GM18499 (cell line): ENCODE measurements around the gene RPP38.

ENCODE experiments used
- ATAC-seq: cut with Tn5 transposase; IDR thresholded peaks from one replicate; pipeline ENCODE4 v1.9.1; 2021; ENCODE audit warnings: moderate number of reproducible peaks; ENCODE audit not compliant: insufficient read depth, unreplicated experiment

RPP38 gene

DNA sequence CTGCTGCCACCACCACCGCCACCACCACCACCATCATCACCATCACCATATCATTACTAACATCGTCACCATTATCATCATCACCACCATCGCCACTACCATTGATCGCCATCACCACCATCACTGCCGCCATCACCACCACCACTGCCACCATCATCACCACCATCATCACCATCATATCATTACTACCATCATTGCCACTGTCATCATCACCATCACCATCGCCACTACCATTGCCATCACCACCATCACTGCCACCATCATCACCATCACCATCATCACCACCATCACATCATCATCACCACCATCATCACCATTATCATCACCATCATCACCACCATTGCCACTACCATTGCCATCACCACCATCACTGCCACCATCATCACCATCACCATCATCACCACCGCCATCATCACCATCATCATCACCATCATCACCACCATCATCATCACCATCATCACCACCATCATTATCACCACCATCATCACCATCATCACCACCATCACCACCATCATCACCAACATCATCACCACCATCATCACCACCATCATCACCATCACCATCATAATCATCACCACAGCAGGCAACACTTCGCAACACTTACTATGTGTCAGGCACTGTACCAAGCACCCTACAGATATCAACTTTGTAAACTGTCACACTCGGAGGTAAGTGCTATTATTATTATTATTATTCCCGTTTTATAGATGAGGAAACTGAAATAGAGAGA, 52.1 kb downstream of the RPP38 start:
- no peak for ATAC-seq

DNA sequence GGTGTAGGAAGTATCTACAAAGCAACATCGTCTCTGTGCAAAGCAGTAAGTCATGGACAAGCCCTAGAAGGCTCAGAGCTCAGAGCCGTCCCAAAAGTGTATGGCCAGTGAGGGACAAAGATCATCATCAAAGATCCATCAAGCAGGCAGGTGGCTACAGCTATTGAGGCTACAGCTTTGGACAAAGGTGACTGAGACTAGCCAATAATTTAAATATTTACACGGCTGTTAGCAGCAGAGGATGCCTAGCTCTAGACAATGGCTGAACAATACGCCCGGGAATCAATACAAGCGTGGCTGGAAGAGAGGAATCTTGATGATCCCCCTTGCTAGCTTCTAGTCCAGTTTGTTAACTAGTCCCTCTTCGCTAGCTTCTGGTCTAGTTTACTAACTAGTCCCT, 53.4 kb downstream of the RPP38 start:
- no peak for ATAC-seq

DNA sequence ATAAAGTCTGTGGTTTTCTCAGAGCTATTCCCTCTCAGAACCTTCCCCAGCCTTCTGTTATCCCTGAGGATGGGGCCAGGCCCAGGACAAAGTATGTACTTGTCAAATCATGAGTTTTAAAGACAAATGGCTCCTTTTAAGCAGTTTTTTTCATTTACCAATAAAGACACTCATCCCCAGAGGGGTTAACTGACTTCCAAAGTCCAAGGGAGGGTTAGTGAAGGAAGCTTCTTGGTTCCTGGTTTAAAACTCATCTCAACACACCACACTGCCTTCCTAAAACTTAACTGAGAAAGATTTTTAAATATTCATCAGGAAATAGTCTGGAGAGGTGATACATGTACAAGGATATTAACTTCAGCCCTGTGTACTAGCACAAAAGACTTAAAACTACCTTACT, 55.4 kb downstream of the RPP38 start:
- no peak for ATAC-seq
